ENCODE measurements around the gene PODNL1.
A peak's percentile ranks its signal among the peaks of the same experiment; 100 is the strongest.

PODNL1 gene, protein sequence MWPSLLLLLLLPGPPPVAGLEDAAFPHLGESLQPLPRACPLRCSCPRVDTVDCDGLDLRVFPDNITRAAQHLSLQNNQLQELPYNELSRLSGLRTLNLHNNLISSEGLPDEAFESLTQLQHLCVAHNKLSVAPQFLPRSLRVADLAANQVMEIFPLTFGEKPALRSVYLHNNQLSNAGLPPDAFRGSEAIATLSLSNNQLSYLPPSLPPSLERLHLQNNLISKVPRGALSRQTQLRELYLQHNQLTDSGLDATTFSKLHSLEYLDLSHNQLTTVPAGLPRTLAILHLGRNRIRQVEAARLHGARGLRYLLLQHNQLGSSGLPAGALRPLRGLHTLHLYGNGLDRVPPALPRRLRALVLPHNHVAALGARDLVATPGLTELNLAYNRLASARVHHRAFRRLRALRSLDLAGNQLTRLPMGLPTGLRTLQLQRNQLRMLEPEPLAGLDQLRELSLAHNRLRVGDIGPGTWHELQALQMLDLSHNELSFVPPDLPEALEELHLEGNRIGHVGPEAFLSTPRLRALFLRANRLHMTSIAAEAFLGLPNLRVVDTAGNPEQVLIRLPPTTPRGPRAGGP

GRCh38 chr19:13938301-13939064 is at the start of gene PODNL1:
Gene PODNL1 (minus strand): TSS chr19:13938417. CDS start chr19:13938181, 236 bp downstream.
- DNase-seq (ENCODE audit: low spot score) = peak; percentile 38

DNA sequence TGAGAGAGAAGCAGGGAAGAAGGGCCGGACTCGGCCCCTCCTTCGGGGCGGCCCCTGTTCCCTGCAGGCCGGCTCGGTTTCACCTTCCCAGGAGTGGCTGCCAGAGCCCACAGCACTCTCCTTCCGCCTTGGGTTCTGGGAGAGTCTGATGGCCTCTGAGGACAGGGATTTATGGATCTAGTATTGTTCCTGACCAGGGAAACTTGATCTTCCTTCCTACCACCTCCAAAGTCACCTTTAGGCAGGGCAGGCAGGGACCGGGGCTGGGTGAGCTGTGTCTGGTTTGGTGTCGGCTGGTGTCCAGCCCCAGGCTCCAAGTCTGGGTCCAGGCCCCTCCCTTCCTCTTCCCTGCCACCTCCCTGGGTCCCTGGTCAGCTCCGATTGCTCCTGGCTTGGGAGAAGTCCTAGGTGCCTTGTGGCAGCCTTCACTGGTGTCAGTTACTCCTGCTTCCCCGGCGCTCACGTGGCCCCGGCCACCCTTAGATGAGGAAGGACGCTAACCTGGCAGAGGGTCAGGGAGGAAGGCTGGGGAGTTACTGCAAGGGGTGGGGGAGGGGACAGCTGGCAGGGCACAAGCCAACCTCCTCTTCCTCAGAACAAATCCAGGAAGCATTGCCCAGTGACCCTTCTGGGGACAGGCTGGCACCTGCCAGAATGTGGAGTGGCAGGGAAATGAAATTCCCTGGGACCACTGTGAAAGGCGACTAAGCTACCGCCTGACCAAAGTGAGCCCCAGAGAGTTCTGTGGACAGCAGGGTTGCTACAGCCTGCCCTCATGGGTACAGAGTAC is 49.1 kb upstream of the PODNL1 start:
- peak; percentile 28 for DNase-seq (ENCODE audit: low spot score)

DNA sequence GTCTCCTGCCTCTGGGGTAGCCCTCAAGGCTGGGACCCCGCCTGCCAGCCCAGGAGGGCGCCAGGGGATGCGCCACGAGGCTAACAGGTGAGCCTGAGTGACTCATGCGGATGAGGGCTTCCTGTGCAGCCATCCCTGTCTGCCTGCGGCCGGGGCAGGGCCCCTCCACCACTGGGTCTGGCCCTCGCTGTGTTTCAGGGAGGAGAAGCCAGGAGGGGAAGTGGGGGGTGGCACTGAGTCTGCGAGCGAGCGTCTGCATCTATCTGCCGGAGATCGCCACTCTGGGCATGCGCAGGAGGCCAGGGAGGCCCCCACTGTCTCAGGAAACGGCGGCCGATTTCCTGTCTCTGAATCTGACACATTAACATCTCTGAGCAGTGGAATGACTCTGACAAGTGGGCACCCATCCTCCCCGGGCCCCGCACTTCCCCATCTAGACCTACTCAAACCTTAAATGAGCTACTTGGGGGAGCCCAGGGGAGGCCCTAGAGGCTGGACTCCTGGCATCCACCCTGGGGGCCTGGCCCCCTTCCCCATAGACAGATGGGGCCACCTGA is 48.2 kb upstream of the PODNL1 start:
- no peak for DNase-seq (ENCODE audit: low spot score)

DNA sequence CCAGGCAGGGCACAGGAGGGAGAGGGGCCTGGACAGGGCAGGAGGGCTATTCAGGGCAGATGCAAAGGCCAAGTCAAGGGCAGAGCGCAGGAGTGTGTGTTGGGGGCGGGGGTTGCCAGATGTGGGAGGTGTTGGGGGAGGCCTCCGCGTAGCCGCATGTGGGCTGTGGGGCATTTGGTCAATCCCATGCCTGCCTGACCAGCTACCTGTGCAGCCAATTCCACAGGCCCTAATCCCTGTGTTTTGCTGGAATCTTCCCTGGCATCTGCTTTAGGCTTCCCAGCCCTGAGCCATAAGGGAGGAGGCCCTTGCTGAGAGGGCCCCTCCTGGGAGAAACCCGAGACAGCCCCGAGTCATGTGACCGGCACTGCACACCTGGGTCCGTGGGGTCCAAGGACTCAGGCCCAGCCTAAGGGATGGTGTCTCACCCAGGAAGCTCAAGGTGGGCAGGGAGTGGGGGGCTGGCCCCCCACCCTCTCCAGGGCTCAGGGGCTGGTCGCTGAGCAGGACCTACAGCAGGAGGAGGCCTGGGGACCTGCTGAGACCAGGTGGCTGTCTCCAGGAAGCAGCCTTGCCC is 47.6 kb upstream of the PODNL1 start:
- peak; percentile 46 for DNase-seq (ENCODE audit: low spot score)

DNA sequence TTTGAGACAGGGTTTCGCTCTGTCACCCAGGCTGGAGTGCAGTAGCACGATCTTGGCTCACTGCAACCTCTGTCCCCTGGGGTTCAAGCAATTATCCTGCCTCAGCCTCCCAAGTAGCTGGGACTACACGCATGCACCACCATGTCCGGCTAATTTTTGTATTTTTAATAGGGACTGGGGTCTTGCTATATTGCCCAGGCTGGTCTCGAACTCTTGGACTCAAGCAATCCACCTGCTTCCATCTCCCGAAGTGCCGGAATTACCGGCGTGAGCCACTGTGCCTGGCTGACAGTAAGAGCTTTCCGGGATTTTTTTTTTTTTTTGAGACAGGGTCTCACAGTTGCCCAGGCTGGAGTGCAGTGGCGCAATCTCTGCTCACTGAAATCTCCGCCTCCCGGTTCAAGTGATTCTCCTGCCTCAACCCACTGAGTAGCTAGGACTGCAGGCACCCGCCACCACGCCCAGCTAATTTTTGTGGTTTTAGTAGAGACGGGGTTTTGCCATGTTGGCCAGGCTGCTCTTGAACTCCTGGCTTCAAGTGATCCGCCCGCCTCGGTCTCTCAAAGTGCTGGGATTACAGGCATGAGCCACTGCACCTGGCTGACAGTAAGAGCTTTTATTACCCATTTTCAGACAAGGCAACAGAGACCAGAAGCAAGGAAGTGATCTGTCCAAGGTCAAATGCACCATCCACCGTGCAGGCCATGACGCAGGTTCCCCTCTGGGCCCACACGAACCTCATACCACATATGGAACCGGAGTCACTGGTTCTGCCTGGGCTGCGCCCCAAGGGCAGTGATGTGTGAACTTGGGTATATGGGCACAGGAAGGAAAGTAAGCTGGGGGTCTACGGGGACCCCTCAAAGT is 46.9 kb upstream of the PODNL1 start:
- no peak for DNase-seq (ENCODE audit: low spot score)

DNA sequence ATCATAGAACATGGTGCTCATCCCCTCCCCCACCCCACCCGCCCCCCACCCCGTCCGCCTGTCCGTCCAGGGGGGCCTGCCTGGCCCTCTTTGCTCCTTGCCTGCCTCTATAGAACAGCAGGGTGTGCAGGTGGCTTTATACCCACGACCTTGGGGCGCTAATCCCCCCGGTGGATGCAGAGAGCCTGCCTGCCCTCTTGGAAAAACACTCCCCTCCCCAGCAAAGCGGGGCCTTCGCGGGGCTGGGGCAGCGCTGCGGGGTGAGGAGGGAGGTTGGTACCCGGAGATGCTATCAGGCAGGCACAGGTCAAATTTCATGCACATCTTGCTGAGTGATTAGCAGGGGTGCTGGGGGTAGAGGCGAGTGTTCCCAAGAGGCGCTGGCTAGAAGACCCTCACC is 46.0 kb upstream of the PODNL1 start:
- peak; percentile 51 for DNase-seq (ENCODE audit: low spot score)

DNA sequence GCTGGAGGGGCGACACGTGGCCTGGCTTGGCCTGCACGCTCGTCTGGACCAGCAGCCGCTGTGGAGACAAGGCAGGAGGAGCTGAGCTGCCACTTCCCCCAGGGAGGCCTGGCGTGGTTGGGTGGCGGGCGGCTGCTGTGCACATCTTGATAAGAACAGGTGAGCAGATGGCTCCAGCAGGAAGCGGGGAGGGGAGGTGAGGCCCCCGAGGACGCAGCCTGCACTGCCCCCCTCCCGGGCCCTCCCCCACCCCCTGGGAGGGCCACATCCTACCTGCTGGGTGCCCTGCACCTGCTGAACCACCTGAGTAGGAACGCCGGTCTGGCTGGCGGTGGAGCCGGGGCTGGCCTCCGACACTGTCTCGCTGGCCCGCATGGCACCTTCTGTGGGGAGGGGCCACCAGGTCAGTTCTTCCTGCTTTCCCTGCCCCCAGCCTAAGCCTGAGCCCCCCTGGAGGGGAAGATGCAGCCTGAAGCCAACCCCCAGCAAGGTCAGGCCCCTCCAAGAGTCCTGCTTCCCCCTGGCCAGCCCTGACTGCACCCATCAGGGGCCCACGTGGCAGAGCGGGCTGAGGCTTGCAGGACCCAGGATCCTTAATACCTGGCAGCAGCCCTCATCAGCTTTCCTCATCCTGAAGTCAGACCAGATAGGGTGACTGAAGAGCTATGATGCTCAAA is 45.1 kb upstream of the PODNL1 start:
- DNase-seq (ENCODE audit: low spot score) = no peak

- no peak for DNase-seq (ENCODE audit: low spot score)
Observed at GRCh38 chr19:13982773-13983172, 44.6 kb upstream of the PODNL1 start.

- no peak for DNase-seq (ENCODE audit: low spot score)
Observed at GRCh38 chr19:13981988-13982501, 43.8 kb upstream of the PODNL1 start.

DNA sequence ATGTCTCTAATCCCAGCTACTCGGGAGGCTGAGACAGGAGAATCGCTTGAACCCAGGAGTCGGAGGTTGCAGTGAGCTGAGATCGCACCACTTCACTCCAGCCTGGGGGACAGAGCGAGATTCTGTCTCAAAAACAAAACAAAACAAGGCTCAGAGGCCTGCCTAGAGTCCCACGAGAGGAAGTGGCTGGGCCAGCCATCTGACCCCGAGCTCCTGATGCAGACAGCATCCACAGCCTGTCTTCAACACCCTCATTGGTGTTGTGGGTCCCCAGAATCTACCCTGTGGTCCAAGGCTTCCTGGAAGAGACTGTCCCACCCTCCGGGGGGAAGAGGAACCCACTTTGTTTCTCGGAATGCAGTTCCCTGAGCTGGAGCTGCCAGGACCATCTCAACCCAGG is 43.2 kb upstream of the PODNL1 start:
- DNase-seq (ENCODE audit: low spot score) = no peak

GRCh38 chr19:13981021-13981420 is 42.8 kb upstream of the PODNL1 start:
- DNase-seq (ENCODE audit: low spot score) = no peak

DNA sequence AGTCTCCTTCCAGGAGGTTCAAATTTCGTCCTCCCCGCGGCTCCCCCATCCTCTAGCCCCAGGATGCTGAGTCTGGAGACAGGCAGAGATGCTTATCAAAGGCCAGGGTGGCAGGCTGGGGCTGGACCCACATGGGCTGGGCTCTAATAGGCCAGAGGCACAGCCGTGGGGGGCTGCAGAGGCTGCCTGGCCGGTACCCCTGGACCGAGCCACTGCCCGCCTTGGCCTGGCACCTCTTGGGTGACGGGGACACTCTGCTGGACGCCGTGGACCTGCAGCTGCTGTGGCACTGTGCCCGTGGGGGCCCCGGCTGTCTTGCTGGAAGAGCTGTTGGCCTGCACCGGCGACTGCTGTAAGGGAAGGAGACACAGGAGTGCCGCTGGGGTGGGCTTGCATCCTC is 42.1 kb upstream of the PODNL1 start:
- no peak for DNase-seq (ENCODE audit: low spot score)

DNA sequence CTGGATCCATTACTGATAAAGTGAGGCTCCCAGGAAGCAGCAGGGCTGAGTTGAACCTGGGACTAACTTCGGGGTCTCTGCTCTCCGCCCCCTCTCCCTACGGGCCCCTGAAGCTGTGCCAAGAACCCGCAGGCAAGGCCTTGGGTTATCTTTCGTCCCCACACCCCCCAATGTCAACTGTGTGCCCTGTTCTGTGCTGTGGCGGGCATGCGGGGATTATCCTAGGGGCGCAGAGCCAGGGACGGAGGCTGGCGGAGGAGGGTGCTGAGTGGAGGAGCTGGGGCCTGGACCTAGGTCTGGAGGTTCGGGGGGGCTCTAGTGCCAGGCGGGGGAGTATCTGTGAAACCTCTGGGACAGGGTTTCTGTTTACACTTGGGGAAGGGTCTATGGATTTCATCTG is 41.5 kb upstream of the PODNL1 start:
- DNase-seq (ENCODE audit: low spot score) = no peak

GRCh38 chr19:13979244-13979615 is 41.0 kb upstream of the PODNL1 start:
- no peak for DNase-seq (ENCODE audit: low spot score)

DNA sequence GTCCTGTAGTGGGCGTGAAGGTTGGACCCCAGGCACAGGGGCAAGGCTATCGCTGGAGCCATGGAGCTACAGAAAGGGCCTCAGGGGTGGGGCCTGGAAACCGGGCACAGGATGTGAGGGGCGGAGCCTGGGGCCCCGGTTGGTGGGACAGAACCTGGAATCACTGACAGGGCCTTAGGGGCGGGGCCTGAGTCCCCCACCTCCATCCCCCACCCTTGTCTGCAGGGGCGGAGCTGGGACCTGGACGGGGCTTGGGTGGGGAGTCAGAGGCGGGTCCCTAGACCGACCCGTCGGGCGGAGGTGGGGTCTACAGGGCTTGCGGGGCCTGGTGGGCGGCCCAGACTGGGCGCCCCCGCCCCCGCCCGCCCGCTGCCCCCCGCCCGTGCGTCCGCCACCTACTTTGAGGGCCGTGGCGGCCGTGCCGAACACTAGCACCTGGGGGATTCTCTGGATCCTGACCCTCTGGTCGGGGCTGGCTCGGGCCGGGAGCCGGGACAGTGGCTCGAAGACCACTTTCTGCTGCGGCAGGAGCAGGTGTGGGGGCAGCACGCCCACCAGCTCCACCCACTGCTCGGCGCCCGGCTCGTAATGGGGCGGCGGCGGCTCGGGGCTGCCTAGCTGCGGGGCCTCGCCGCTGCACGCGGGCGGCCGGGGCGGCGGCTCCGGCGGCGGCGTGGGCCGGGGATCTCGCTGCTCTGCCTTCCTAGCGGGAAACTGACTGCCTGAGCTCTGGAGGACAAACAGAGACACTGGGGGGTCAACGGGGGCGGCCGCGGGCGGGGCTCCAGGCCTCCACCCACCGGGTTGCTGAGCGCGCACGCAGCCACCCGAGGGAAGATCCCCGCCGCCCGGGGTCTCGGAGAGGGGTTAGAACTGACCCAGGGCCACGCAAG is 40.4 kb upstream of the PODNL1 start:
- peak; percentile 41 for DNase-seq (ENCODE audit: low spot score)

DNA sequence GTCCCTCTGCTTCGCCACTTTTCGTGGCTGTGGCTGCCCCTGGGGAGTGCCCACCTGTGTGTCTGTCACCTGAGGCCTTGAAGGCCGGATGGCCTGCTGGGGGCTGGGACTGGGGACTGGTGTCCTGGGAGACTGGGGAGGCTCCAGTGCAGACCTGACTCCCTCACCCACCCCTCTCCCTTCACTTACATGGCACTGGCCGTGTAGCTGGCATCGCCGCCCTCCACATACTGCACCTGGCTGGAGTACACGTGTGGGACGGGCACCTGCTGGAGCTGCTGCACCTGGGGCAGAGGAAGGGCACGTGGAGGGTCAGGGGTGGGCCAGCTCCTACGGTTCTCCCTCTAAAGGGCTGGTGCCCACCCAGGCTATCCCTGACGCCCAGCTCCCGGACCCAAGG is 39.6 kb upstream of the PODNL1 start:
- no peak for DNase-seq (ENCODE audit: low spot score)

DNA sequence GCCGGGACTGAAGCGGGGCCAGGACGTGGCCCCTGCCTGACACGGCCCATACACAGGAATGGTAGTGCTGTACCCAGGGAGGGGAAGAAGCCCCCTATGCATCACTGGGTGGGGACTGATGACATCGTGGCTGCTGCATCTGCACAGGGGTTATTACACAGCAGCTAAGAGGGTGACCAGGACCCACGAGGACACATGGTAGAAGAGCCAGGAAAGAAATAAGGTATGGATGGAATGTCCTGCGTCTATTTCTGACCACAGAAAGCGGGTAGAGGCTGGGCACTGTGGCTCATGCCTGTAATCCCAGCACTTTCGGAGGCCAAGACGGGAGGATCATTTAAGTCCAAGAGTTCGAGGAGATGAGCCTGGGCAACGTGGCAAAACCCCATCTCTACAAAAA is 38.2 kb upstream of the PODNL1 start:
- DNase-seq (ENCODE audit: low spot score) = no peak

DNA sequence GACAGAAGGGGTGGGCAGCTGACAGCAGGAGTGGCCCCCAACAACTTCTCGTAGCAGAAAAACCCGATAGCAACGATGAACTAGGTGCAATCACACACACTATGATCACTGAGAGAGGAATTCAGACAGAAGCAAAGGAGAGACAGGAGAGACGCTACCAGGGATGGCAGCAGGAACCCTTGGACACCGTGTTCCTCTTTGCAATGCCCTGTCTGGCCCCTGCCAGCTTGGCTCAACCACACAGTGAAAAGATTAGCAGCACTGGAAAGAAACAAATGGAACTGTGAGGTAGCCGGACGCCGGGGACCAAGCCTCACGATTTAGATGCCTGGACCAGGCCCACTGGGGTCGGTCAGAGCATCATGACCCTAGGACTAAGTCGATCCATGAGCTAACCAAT is 37.7 kb upstream of the PODNL1 start:
- DNase-seq (ENCODE audit: low spot score) = no peak

DNA sequence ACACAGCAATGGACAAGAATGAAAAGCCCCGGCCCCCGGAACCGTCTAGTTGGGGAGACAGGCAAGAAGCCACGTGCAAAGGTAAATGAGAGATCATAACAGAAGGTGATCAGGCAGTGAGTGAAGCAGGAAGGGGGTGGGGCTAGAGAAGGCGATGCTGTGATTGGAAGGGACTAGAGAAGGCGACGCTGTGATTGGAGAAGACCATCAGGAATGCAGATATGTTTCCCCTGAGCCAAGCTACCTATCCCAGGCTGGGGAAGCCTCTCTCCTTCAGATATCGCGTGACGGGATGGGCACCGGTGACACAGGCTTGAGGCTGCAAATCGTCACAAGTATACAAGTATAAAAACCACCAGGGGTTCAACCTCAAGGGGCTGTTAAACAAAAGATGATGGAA is 35.9 kb upstream of the PODNL1 start:
- DNase-seq (ENCODE audit: low spot score) = no peak

Data from D341Med (cell line).